Ureter (tissue), 1 donor: Measurements from ENCODE around the gene CPNE7. TPM values are rescaled to one million over a fixed set of nuclear protein-coding genes. Genes with fewer than 3 reads are reported as not detected.
"Not testable (repeated sequence)": the region's sequence is repeated elsewhere in the genome, so short reads cannot be mapped to it uniquely, and the experiment has no call there.

Experiments used
- DNase-seq: peaks from one replicate; pipeline ENCODE4 v3.0.0-alpha.2; 2020; ENCODE audit warnings: low spot score
- total RNA-seq: library from RNA; stranded (reverse); gene quantifications from one replicate; pipeline ENCODE4 v1.2.4, GENCODE V29; 2023
- donor health status: DM: yes; HTN: yes; CAD: no.

The CPNE7 gene
- total RNA-seq, 1 donor from 2014 or later, result 16.2 TPM

DNA sequence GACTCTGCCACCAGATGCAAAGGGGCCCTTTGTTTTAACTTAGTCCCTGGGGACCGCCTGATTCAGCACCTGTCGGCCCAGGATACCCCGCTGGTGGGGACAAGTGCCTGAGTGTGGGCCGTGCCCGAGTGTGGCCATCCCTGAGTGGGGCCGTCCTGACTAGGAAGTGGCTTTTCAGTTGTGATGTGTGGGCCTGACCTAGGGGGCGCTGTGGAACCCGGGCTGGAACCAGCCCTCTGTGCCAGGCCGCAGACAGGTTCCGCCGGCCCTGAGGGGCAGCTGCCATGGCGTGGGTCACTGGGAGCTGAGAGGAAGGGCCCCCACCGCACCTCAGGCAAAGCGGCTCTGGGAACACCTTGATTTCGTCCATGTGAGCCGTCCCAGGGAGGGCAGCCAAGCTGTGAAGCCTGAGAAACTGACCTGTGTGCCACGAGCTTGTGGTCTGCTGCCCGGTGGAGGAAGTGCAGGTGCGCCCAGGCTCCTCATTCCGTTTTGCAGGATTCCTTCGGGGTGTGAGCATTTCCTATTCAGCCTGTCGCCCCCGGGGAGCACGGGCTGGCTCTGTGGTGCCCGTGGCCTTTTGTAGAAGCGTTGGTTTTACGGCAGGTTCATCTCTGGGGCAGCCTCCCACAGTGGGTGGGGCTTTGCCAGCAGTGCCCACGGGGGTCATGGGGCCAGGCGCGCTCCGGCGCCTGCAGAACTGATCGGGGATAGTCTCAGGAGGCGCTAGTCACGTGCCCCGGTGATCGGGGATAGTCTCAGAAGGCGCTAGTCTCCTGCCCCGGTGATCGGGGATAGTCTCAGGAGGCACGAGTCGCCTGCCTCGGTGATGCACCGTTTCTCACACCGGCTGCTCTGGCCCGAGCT, 9.8 kb upstream of the CPNE7 start:
- DNase-seq, result peak; percentile 67

DNA sequence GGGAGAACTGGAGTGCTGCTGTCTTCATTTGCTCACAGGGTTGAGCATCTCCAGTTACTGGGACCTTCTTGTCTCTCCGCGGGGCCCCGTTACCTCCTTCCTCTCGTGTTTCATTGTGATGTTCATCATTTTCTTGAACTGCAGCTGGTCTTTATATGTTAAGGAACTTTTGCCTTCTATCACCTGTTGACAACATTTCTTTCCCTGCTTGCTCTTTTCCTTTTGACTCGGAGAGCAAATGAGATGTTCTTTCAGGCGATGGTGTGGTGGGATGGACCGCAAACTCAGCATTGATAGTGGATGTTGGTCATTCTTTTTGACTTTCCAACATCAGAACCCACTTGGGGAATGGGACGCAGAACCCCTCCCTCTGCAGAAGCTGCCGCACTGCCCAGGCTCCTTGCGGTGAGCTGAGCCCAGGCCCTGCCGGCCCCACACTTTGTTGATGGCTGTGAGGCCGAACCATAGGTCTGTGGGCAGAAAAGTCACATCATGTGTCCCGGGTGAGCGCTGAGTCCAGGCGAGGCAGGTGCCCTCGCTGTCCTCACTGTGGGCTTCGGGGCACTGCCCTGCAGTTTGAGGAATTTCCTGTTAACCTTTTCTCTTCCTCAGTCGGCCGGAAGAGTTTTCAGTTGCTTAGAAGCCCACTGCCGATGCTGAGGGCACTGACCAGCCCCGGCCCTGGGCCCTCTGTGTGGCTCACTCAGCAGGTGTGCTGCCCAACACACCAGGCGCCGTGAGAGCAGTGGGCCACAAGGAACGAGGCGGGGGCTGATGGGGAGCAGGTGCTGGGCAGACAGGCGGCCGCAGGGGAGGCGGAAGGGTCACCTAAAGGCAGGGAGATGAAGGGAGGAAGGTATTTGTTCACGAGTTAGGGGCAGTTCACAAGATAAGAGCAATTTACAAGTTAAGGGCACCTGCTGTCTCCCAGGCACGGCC, 7.6 kb upstream of the CPNE7 start:
- no peak for DNase-seq

DNA sequence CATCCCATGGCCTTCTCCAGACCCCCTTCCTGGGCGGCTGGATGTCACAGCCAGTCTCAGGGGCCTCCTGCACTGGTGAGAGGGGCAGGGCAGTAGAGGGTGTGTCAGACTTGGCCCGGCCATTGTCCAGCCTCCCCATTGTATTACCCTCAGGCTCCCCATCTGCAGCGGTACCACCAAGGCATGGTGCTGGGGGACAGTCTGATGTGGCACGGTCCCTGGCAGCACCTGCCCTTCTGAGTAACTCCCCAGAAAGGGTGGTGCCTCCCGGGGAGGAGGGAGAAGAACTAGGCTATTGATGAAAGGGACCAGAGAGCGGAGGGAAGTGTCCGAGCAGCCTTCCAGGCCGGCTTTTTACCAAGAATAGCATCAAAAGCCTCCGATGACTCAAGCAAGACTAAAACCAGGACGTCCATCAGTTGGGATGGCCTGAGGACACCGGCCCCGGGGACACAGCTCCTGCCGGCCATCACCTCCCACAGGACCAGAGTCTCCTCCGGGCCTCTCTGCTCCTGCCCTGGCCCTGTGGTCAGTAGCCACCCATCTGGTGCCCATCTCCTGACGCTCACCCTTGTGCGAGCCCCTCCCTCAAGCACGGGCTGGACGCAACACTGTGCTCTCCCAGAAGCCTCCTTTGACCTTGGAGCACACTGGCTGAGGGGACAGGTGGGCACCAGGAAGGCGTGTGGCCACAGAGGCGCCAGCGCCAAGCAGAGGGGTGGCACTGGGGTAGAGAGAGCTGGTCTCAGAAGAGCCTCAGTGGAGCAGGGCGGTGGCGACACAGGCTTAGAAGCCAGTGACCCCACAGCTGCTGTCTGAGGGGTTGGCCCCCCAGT, 5.8 kb upstream of the CPNE7 start:
- DNase-seq, result no peak

DNA sequence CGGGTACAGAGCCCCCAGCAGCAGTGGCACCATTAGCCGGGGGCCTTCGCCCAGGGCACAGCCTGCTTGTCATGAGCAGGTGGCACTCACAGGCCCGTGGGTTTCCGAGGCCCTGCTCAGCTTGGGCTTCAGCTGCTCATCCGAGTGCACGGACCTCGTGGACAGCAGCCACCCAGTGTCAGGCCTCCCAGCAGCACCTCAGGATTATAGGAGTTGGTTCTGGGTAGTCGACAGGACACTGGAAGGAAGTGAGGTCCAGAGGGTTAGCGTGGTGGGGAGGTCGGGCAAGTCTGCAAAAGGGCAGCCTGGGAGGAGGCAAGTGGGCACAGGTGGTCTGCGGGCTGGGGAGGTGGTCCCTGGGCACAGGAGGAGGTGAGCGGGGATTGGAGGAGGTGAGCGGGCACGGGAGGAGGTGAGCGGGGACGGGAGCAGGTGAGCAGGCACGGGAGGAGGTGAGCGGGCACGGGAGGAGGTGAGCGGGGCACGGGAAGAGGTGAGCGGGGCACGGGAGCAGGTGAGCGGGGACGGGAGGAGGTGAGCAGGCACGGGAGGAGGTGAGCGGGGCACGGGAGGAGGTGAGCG, 5.1 kb upstream of the CPNE7 start:
- no peak for DNase-seq

DNA sequence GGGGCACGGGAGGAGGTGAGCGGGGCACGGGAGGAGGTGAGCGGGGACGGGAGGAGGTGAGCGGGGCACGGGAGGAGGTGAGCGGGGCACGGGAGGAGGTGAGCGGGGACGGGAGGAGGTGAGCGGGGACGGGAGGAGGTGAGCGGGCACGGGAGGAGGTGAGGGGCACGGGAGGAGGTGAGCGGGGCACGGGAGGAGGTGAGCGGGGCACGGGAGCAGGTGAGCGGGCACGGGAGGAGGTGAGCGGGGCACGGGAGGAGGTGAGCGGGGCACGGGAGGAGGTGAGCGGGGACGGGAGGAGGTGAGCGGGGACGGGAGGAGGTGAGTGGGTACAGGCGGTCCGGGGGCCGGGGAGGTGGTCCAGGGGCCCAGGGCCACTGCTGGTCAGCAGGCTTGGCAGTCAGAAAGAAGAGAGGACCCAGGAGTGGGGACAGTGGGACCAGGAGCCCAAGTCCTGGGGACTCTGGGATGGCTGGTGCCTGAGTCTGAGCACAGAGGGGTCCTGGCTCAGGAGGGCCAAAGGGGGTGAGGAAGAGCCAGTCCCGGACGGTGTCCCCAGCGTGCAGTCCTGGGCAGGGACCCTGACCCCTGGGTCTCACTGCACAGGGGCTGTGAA, 4.5 kb upstream of the CPNE7 start:
- not testable (repeated sequence) for DNase-seq

DNA sequence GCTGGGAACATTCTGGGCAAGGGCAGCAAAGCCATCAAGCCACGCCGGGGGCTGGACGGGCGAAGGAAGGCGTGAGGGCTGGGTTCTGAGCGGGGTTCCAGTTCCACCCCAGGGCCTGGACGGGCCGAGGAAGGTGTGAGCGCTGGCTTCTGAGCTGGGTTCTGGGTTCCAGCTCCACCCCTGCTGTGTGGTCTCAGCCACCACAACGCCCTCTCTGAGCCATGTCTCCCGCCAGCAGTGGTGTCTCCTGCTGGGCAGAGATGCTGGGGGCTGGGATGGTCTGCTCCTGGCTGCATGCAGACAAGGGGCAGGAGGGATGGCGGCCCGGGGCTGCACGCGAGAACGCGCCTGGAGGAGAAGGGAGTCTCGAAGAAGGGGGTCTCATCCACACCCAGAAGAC, 3.9 kb upstream of the CPNE7 start:
- no peak for DNase-seq

DNA sequence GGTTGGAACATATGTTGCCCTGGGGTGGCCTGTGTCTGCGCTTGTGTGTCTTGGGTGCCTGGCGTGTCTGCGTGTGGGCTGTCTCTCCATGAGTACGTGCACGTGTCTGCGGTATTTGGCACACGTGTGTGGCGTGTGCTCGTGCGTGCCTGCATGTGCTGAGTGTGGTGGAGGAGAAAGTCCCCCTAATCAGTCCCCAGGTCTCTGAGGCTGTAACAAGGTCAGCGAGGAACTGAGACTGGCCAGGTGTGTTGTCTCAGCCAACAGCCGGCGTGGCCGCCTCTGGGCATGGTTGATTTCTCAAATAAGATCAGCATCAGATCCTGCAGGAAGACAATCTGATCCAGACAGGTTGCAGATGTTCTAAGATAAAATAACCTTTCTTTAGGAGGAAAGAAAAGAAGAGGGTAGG, 3.5 kb upstream of the CPNE7 start:
- no peak for DNase-seq

DNA sequence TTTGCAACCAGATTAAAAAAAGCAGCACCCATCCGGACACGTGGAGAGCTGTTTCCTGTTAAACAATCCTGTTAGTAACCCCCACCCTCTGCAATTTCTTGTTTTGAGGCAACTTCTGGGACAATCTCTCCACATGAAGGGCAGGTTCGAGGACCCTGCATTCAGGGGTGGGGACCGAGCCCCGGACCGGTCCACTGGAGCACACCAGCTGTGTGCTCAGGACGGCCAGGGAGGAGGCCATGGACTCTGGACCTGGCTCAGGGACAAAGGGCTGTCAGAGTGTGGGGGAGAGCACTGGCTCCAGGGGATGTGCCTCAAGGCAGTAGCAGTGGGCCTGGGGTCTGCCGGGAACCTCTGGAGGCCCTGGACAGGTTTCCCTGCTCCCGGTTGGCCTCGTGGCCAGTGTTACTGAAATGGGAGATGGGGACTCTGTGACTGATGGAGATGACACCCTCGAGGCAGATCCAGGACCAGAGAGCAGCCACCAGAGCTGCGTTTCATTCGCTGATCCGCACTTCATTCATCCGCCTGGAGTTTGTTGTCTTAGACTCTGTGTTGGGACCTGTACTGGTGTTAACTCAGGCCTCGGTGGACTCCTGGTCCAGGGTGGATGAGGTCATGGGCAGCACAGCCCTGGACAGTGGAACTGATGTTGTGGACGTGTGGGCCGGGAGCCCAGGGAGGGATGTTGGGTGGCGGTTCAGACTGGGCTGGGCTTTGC, 2.9 kb upstream of the CPNE7 start:
- DNase-seq, result no peak

DNA sequence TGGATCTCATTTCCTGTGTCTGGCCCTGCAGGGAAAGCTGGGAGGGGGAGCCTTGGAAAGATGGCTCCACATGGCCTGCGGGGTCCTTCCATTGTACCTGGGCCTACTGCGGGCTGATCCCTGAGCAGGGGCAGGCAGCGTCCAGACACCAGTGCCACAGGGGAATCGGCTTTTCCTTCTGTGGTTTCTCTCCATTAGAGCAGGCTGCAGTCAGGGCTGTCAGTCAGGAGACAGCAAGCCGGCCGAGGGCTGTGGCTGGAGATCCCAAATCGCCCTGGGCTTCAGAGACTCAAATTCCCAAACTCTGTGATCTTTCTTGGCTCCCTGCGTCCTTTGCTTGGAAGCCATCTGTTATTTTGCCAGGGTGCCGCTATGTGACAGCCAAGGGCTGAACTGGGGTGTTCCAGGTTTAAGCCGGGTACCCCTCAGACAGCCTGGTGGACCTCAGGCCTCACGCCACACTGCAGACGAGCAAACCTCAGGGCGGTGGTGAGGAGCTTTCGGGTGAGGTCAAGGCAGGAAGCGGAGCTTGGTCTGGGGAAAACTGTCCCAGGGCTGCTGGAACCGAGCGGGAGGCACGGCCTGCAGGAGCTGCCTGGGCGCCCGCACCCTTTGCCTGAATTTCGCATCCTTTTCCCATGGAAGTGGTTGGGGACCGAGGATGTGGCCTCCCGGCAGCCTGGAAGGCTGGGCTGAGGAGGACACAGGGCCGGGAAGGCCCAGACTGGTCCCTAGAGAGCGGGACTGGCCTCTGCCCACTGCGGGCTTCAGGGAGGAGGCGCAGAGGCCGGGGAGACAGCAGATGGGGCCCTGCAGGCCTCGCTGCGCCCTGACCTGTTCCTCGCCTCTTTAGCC, 1.5 kb upstream of the CPNE7 start:
- no peak for DNase-seq

DNA sequence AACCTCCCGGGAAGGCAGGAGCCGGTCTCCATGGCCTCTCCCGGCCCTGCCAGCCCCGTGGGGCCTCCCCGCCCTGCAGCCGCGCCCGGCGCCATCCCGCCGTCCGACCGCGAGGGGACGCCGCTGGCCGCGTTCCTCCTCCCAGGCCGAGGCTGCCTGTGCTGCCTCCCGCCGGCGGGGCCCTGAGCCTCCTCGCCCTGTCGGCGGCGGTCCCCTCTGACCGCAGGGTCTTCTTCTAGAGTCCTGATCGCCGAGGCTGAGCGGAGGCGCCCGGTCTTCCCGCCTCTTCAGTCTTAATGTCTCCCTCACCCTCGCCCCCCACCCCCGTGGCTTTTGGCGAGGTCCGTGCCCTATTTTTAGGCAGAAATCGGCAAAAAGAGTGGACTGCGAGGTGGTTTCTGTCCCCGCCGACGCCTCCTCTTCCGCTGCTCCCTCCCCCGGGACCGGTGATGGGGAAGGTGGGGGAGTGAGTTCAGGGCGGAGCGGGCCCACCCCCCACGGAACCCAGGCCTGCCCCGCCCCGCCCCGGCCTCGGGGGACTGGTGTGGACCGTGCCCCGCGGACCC, 794 bp upstream of the CPNE7 start:
- no peak for DNase-seq

DNA sequence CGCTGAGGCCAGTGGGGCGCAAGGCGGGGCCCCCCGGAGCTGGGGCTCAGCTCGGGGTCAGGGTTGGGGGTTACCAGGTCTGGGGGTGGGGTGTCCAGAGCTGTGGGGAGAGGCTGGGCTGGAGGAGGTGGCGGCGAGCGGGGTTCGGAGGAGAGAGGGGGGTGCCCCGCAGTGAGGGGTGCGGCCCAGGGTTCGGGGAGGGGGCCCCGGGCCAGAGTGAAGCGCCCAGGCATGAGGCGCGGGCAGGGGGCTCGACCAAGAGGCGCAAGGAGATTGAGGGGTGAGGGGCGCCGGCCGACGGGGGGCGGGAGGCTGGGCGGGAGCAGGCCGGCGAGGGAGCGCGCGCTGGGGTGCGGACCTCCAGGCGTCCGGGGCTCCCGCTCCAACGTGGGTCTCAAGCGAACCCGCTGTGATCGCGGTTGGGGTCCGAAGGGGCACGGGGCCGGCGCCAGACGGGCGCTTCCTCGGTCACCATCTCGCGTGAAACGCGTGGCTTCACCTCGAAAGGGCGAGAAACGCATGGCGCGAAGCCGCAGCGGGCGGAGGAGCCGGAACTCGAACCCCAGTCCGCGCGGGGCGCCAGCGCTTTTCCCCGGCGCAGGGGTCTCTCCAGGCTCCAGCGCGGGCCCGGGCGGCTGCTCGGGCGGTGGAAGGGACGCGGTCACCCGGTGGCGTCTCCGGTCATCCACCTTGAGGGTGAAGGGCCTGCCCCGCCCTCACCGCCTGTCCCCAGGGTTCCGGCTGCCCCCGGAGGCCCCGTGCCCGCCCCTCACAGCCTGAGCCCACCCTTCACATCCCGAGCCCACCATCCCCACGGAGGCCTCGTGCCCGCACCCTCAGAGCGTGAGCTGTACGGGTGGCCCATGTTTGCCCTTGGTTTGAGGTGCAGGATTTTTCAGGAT, 846 bp downstream of the CPNE7 start:
- no peak for DNase-seq

DNA sequence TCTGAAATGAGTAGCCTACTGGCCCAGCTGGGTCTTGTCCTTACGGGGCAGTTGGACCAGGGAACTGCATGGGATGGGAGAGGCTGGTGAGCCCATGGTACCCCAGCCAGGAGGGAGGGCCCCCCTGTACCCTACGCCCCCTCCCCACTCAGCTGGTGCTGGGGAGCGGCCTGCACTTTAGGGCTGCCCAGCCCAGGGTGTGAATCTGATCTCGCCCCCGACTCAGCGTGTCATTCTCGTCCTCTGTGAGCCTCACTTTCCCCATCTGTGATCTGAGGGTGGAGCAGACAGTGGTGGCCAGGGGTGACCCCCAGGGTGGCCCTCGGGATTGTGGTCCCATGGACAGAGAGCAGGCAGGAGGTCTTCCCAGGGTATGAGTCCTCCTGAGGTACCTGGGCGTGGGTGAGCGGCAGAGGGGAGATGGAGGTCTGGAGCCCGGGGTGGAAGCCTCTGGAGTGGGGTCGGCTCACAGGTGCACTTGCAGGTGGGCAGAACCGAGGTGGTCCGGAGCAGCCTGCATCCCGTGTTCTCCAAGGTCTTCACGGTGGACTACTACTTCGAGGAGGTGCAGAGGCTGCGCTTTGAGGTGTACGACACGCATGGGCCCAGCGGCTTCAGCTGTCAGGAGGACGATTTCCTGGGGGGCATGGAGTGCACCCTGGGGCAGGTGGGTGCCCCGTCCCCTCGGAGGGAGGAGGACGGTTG, 1.6 kb downstream of the CPNE7 start:
- DNase-seq, result no peak

DNA sequence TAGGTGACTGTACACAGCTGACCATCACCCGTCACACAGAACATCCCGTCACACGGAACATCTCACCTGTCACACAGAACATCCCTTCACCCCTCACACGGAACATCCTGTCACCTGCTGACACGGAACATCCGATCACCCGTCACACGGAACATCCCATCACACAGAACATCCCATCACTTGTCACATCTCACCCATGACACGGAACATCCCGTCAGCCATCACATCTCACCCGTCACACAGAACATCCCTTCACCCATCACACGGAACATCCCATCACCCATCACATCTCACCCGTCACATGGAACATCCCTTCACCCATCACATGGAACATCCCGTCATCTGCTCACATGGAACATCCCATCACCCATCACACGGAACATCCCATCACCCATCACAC, 3.8 kb downstream of the CPNE7 start:
- no peak for DNase-seq

DNA sequence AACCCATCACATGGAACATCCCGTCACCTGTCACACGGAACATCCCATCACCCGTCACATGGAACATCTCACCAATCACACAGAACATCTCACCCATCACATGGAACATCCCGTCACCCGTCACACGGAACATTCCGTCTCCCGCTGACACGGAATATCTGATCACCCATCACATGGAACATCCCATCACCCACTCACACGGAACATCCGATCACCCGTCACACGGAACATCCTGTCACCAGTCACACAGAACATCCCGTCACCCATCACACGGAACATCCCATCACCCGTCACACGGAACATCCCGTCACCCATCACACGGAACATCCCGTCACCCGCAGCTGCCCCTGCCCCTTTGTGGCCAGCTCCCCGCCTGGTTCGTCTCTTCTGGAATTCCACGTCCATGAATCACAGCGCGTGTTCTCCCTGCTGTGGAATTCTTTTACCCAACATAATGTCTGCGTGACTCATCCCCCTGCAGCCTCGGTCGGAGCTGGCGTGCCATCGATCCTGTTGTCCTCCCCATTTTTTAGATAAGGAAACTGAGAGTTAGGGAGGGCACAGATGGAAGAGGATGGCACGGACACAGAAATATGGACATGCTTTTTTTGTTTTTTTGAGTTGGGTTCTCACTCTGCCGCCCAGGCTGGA, 5.6 kb downstream of the CPNE7 start:
- DNase-seq, result no peak

DNA sequence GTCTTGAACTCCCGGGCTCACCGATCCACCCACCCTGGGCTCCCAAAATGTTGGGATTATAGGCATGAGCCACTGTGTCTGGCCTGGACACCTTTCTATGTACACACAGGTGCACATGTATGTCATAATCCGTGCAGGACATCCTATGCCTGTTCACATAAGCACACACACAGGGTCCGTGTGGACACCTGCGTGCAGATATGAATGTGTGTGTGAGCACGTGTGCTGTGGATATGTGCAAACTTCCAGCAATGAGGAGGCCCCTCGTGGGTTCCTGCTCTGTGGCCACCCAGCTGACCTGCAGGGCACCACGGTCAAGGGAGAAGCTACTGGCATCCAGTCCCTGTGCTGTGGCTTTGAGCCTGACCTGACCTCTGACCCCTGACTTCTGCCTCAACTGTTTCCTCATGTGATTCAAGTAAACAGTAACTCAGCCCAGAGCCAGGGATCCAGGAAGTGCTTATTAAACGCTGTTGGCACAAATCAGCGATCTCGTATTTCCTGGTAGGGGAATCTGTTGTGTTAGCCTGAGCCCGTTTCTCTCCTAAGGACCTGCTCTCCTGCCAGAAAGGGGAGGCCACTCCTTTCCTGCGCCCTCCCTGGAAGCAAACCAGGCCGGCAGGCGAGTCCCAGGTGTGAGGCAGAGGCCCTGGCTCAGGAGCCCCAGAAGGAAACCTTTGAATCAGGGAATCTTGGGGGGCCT, 6.5 kb downstream of the CPNE7 start:
- DNase-seq, result peak; percentile 77

DNA sequence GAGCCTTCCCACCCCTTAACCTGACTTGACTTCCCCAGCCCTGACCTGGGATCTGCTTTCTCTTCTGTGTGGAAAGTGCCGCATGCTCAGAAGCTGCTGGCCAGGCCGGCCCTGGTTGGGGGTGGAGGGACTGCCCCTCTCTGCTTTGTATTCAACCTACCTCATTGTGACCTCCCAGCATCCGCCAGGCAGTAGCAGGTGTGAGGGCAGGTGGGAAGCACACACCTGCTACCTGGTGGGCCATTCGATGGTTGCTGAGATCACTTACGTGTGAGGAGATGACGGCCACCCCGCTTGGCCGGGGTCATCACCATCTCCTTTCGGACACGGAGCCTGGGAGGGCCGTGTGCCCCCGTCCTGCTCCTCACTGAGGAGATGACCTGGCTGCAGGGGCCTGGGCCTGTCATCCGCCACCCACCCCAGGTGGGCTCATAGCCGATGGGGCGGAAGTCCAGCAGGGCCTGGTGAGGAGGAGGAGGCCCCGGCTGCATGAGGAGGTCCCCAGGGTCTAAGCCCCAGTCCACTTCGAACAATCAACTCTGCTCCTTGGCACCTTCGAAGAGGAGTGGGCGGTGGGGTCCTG, 7.1 kb downstream of the CPNE7 start:
- DNase-seq, result no peak
